Smooth muscle cell (in vitro differentiated cells): ENCODE measurements around the gene UTP4. TPM values are rescaled to one million over a fixed set of nuclear protein-coding genes. Genes with fewer than 3 reads are reported as not detected.

Experiments
- DNase-seq: peaks from one replicate; lab custom pipeline; 2025; ENCODE audit not compliant: unreplicated experiment; lab: John Stamatoyannopoulos, UW
- H2AFZ ChIP-seq: fragments of 200-600 bp; sonication (generic); 2 replicates; pipeline ENCODE4 v1.6.0; 2016; ENCODE audit warnings: antibody characterized with exemption, low read depth, mild to moderate bottlenecking
- H3F3A ChIP-seq: fragments of 200-600 bp; sonication (generic); 2 replicates; pipeline ENCODE4 v1.6.0; 2017; ENCODE audit warnings: antibody characterized with exemption, low read depth
- H3K27ac ChIP-seq: fragments of 200-600 bp; sonication (generic); 2 replicates; pipeline ENCODE4 v1.5.1; 2016; ENCODE audit warnings: low read depth, mild to moderate bottlenecking
- H3K27me3 ChIP-seq: fragments of 200-600 bp; sonication (generic); 2 replicates; pipeline ENCODE4 v1.6.1; 2016; ENCODE audit warnings: low read depth, mild to moderate bottlenecking
- H3K36me3 ChIP-seq: fragments of 200-600 bp; sonication (generic); 2 replicates; pipeline ENCODE4 v1.5.1; 2016; ENCODE audit warnings: low read depth
- H3K4me1 ChIP-seq: fragments of 200-600 bp; sonication (generic); 2 replicates; pipeline ENCODE4 v1.5.1; 2016; ENCODE audit warnings: low read depth
- H3K4me2 ChIP-seq: fragments of 200-600 bp; sonication (generic); 2 replicates; pipeline ENCODE4 v1.6.0; 2016; ENCODE audit warnings: mild to moderate bottlenecking
- H3K4me3 ChIP-seq: fragments of 200-600 bp; sonication (generic); 2 replicates; pipeline ENCODE4 v1.5.1; 2016; ENCODE audit warnings: mild to moderate bottlenecking
- H3K79me2 ChIP-seq: fragments of 200-600 bp; sonication (generic); 2 replicates; pipeline ENCODE4 v1.6.0; 2016; ENCODE audit warnings: low read depth, mild to moderate bottlenecking
- H3K9ac ChIP-seq: fragments of 200-600 bp; sonication (generic); 2 replicates; pipeline ENCODE4 v1.6.0; 2016; ENCODE audit warnings: low read depth
- H3K9me3 ChIP-seq: fragments of 200-600 bp; sonication (generic); replicated peaks from 2 replicates; pipeline ENCODE4 v1.5.1; 2016; ENCODE audit warnings: low read depth
- H4K20me1 ChIP-seq: fragments of 200-600 bp; sonication (generic); 2 replicates; pipeline ENCODE4 v1.6.0; 2016; ENCODE audit warnings: low read depth
- CTCF ChIP-seq: fragments of 200-600 bp; sonication (generic); IDR thresholded peaks from 2 replicates; pipeline ENCODE4 v1.5.1; 2017; ENCODE audit warnings: borderline replicate concordance, mild to moderate bottlenecking, antibody characterized with exemption; ENCODE audit not compliant: insufficient read depth, poor library complexity, severe bottlenecking
- WGBS: methylation state at CpG from one replicate; pipeline ENCODE4 v1.1.7; 2016; ENCODE audit warnings: low lambda C conversion rate; 5-methylcytosine and 5-hydroxymethylcytosine counted together
- polyA plus RNA-seq: library from polyadenylated mRNA; unstranded; fragments of >200 nt; fragmentation: Nextera tagmentation; extraction: Ambion mirVana; gene quantifications from 2 replicates; pipeline ENCODE4 v1.2.1, GENCODE V29; 2016
- small RNA-seq: library from RNA; depleted of rRNA; stranded (forward); fragments of <200 nt; gene quantifications from one replicate; pipeline ENCODE3, GENCODE V24; 2014
- total RNA-seq: library from RNA; depleted of rRNA; stranded (reverse); fragments of >200 nt; gene quantifications from 2 replicates; pipeline ENCODE4 v1.2.3, GENCODE V29; 2014

UTP4 gene
- total and polyA plus RNA-seq, 2 experiments from 2014 or later: 20.4 to 29.0 TPM

- Histone ChIP-seq H4K20me1 (peaks cover 92% of the 10 kb centered on the region), H3K9ac (no peak overlapping the region), H3K27ac (no peak overlapping the region), H3K36me3 (no peaks in the 10 kb centered on the region), H3K4me3 (no peak overlapping the region), H3K4me2 (no peak overlapping the region), H3K4me1 (no peaks in the 10 kb centered on the region), H3K9me3 (no peaks in the 10 kb centered on the region), H3F3A (no peaks in the 10 kb centered on the region), H3K79me2 (peaks cover 33% of the 10 kb centered on the region), H3K27me3 (no peaks in the 10 kb centered on the region), H2AFZ (no peak overlapping the region)
- WGBS: 95% methylated on average over 4 of the region's 4 CpGs
- TF ChIP-seq CTCF: no peak
- DNase-seq: no peak
Measured at GRCh38 chr16:69209735-69210134, 77.3 kb downstream of the UTP4 start.

GRCh38 chr16:69217433-69217832 is 85.0 kb downstream of the UTP4 start:
- Histone ChIP-seq H3K36me3 (no peaks in the 10 kb centered on the region), H3K27ac (peak overlapping the region; percentile 51), H3K4me2 (peak overlapping the region; percentile 77), H3K79me2 (peaks cover 23% of the 10 kb centered on the region), H3F3A (peaks cover 12% of the 10 kb centered on the region), H4K20me1 (peaks cover 92% of the 10 kb centered on the region), H3K4me1 (peaks cover 7% of the 10 kb centered on the region), H3K9me3 (no peaks in the 10 kb centered on the region), H2AFZ (no peak overlapping the region), H3K27me3 (no peaks in the 10 kb centered on the region), H3K9ac (no peak overlapping the region), H3K4me3 (peak overlapping the region; percentile 19)
- no peak for TF ChIP-seq CTCF
- no peak for DNase-seq
- WGBS: 7% methylated on average over 1 of the region's 1 CpG

Small RNA genes lying within 50 kb of the gene (small RNA-seq; reads per million reads assigned to genes)
- gene RF00019 (not detected), gene RNU6-22P (not detected)

Other genes starting within 250 kb of the UTP4 start
- 1.2 and 2.7 TPM in 2 replicates for gene HAS3, start 27.0 kb upstream of the UTP4 start, total RNA-seq
- gene HAS3, start 27.0 kb upstream of the UTP4 start, polyA plus RNA-seq: 0.39 and 1.1 TPM in 2 replicates
- 74.2 and 77.7 TPM in 2 replicates for gene CHTF8, start 61 bp upstream of the UTP4 start, total RNA-seq
- 70.8 and 83.8 TPM in 2 replicates for gene CHTF8, start 61 bp upstream of the UTP4 start, polyA plus RNA-seq
- 11.0 and 25.9 TPM in 2 replicates for gene SNTB2, start 54.5 kb downstream of the UTP4 start, total RNA-seq
- gene SNTB2, start 54.5 kb downstream of the UTP4 start, polyA plus RNA-seq: 17.1 and 19.2 TPM in 2 replicates
- 18.7 and 21.5 TPM in 2 replicates for gene VPS4A, start 178.7 kb downstream of the UTP4 start, total RNA-seq
- 39.9 and 48.1 TPM in 2 replicates for gene VPS4A, start 178.7 kb downstream of the UTP4 start, polyA plus RNA-seq
- gene PDF, start 197.9 kb downstream of the UTP4 start, total RNA-seq: 4.0 and 4.4 TPM in 2 replicates
- 5.4 and 12.2 TPM in 2 replicates for gene PDF, start 197.9 kb downstream of the UTP4 start, polyA plus RNA-seq
- gene COG8, start 206.9 kb downstream of the UTP4 start, total RNA-seq: 33.5 and 35.6 TPM in 2 replicates
- 26.6 and 37.2 TPM in 2 replicates for gene COG8, start 206.9 kb downstream of the UTP4 start, polyA plus RNA-seq
- 13.3 and 17.0 TPM in 2 replicates for gene NIP7, start 207.1 kb downstream of the UTP4 start, total RNA-seq
- 20.0 and 20.3 TPM in 2 replicates for gene NIP7, start 207.1 kb downstream of the UTP4 start, polyA plus RNA-seq
- 0.27 TPM in 1 of 2 replicates, not detected in the other for gene TMED6, start 219.1 kb downstream of the UTP4 start, total RNA-seq
- 0.23 and 1.3 TPM in 2 replicates for gene TMED6, start 219.1 kb downstream of the UTP4 start, polyA plus RNA-seq